ELR (cell line): ENCODE data around the gene C9orf72.

Experiments used
- DNase-seq: peaks from one replicate; pipeline ENCODE4 v3.0.0-alpha.2; 2015; ENCODE audit warnings: low read depth

C9orf72 gene

GRCh38 chr9:27573634-27574590 is 631 bp upstream of the C9orf72 start:
- peak; percentile 99 for DNase-seq

GRCh38 chr9:27572566-27572917 is 739 bp downstream of the C9orf72 start:
- DNase-seq: peak; percentile 72

DNA sequence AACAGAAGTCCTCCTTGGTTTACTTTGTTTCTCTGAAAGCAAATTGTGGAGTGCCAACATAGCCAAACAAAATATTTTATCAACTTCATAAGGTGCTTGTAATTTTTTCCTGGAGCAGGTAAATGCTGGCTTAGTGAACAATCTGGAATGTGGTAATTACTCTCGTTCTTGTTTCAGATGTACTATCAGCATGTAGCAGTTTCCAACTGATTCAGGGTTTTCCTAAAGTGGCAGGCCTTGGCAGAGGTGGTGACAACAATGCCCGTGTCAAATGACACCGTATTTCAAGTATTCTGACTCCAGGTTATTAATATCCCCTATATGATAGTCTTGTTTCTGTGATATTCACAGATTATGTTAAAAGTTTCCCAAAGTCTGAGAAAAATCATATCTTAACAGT is 1.2 kb downstream of the C9orf72 start:
- no peak for DNase-seq

- DNase-seq: no peak
These were observed 2.3 kb downstream of the C9orf72 start for GRCh38 chr9:27571011-27571410.

DNA sequence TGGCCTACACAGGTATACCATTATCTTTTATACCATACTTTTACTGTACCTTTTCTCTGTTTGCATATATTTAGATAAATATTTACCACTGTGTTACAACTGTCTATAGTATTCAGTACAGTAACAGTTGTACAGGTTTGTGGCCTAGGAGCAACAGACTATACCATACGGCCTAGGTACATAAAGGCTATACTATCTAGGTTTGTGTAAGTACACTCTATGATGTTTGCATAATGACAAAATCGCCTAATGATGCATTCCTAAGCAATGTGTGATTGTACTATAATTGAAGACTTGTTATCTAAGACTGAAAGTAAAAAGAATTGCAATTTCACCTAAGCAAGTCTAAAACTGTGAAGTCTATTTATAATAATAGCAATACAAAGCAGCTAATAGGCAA is 3.9 kb downstream of the C9orf72 start:
- peak; percentile 8 for DNase-seq

DNA sequence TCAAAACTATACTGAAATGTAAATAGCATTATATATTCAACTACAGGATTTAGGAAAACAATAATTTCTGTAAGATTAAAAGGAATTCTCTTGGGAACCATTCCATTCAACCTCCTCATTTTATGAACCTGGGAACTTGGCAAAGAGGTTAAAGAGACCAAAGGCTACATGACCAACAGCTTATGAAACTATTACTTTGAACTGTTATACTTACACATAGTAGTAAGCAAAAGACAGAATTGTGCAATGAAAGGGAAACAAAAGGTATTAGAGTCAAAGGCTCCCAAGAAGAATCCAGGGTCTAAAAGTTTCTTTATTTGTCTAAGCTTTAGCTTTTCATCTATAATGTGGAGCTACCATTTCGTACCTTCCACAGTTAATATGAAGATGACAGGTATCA is 7.2 kb downstream of the C9orf72 start:
- DNase-seq: no peak

- DNase-seq: no peak
These were observed 7.6 kb downstream of the C9orf72 start for GRCh38 chr9:27565696-27566095.

GRCh38 chr9:27564670-27565069 is 8.6 kb downstream of the C9orf72 start:
- DNase-seq: no peak

DNA sequence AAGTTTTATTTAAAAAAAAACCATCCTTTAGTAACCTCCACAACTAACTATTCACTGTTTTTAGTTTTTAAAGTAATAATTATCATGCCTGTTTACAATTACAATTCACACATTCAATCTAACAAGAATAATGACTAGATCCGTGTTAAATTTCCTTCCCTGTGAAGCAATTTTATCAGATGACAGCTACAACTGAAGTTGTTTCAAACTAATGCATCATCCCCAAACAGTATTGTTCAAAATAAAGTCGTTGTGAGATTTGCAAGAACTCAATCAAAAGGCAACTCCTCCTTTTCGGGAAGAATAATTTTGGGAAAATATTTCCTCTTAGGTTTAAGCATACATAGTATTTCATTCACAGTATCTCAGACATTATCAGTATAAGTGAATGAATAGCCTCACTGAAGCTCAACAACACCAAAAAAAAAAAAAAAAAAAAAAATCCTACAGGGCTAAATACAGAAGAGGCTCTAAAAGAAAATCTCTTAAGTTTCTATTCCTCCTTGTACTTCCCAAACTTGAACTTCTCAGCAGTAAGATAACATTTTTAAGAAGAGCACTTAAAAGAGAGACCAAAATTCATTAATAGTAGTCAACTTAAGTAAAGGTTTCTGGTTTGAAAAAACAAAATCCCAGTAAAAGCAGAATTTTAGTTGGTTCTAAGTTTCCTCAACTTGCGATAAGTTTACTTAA is 9.4 kb downstream of the C9orf72 start:
- no peak for DNase-seq

GRCh38 chr9:27561685-27562084 is 11.6 kb downstream of the C9orf72 start:
- no peak for DNase-seq

- DNase-seq: no peak
These were observed 12.8 kb downstream of the C9orf72 start for GRCh38 chr9:27560457-27560856.

DNA sequence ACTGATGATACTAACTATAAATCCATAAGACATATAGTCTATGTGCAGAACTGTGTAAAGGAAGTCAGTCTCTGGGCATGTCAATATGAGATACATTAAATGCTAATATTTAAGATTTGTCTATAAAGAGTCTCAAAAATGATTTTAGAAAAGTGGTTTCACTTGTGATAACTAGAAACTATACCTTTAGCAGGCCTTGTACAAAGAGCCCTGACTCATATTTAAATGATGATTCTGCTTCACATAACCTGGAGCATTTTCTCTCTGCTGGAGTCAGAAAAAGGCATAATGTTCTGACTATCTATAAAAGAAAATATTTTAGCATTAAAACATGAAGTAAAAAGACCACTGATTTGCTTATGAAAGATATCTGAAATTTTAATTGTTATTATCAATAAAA is 15.0 kb downstream of the C9orf72 start:
- DNase-seq: no peak

GRCh38 chr9:27556470-27556869 is 16.8 kb downstream of the C9orf72 start:
- DNase-seq: no peak

DNA sequence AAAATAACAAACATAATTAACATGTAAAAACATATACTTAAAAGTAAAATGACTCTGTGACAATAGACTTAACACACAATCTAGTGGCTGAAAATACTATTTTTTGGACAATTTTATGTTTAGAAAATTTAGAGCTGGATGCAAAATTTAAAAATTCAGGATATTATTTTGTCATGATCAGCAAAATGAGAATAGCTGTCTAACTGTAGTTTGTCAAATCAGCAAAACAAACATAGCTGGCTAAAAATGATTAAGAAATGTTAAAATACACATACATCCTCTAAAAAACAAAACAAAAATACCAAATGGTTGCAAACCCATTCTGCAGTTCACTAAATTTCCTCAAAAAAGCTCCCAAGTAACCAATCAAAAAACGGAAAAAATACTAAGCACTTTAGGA is 18.6 kb downstream of the C9orf72 start:
- no peak for DNase-seq

DNA sequence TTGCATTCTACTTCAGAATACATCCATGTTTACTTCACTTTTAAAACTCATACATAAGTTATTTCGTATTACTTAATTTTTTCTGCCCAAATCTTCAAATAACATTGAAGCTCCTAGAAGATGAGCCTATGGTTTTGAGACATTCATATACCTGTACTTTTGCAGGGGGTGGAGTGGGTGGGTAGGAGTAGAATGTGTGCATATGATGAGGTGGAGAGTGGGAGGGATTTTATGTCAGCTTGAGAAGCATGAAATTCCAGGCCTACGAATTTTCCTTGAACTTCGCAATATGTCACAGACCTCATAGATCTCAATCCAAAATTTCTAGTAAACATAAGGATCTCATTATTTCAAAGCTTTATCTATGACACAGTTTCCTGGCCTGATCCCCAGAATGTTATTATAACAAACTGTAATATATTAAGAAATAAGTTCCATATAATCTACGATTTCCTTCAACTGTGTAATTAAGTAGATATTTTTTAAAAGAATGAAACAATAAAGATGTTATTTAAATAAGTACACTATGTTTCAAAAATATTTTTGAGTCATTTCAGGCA is 24.0 kb downstream of the C9orf72 start:
- no peak for DNase-seq

DNA sequence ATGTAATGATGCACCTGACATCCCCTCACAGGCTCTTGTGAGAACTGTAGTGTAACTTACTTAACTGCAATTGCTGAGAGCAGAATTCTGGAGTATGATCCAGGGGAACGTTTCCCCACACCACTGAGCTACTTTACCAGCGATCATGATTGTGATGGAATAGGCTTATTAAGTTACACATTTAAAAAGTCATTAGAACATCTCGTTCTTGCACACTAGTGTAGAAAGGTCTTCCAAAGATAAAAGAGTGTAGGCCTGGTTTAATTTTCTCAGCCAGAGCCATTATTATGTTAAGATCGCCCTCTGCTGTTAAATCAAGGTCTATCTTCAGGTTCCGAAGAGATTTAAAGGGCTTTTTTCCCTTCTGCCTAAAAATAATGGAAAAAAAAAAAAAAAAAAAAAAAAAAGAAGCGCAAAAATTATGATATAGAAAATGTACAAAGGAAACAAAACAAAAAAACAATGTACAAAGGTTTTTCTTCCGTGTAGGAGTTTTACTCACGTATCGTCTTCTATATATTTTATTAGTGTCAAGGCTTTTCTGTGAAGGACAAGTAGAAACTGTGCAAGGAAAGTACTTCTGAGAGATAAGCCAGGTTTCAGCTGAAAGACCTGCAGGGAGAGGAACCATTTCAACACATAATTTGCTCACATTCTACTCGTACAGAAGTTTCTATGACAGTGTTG is 25.1 kb downstream of the C9orf72 start:
- peak; percentile 64 for DNase-seq

GRCh38 chr9:27545471-27545870 is 27.8 kb downstream of the C9orf72 start:
- DNase-seq: no peak

DNA sequence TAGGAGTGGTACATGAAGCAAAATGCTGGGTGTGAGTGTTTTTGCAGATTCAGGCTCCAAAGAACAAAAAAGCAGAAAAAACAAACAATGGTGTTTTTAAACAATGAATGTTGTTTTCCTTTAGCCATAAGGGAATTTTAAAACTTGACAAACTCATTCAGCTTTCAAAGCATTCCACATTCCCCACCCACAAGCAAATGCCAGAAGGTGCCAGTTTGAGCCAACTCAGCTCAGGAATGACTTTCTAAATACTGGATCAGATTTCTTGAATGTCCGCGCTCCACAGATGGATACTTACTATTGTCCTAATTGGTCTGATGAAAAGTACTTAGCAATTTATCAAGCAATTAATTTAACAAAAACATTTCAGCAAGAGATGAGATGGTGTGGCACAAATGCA is 30.8 kb downstream of the C9orf72 start:
- no peak for DNase-seq

DNA sequence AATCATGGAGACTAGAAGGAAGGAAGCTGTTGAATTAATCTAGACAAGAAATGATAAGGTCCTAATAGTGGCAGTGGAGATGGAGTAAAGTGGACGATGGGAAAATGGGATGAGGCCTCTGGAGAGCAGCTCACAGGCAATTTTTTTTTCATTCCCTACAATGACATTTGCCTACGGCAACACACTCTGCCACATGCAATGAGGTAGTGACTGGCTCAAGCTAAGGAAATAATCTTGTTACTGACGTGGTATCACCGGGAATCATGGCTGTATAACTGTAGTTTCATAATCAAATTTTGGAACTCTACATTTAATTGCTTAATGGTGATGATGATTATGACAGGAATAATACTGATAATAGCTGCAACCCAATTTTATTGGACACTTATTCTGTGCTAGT is 31.5 kb downstream of the C9orf72 start:
- DNase-seq: no peak

DNA sequence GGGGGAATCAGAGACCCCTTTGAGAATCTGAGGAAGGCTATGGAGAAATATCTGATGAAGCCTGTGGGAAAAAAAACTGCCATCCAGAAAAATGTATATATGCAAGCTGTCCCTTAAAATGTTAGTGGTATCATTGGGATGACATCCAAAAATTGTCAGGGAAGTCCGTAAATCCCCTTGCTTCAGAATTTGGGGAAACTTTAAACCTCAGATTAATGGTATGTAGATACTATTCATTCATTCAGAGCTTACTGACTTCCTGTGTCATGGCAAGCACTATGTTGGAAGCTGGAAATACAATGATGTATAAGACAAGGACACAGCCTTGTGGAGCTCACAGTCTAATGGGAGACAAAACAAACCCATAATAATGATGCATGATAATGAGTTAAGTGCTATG is 32.8 kb downstream of the C9orf72 start:
- peak; percentile 4 for DNase-seq

- DNase-seq: peak; percentile 52
These were observed 33.5 kb downstream of the C9orf72 start for GRCh38 chr9:27539479-27540441.
